ENCODE results near the gene SERPING1.

Gene SERPING1

GRCh38 chr11:57656885-57657193 lies 59.4 kb downstream of the SERPING1 start:
- DNase-seq: no peak

GRCh38 chr11:57657194-57658022 lies 59.9 kb downstream of the SERPING1 start, which contains the start of gene CLP1:
Gene CLP1, plus strand, starts transcription at chr11:57657762. Its CDS starts 1,715 bp downstream, at chr11:57659477.
- DNase-seq: peak; percentile 99 to 100

- DNase-seq: no peak
These were observed 60.5 kb downstream of the SERPING1 start for GRCh38 chr11:57658023-57658361.

- no peak for DNase-seq
These were observed 62.2 kb downstream of the SERPING1 start for GRCh38 chr11:57659669-57660068.

GRCh38 chr11:57662893-57663292 lies 65.4 kb downstream of the SERPING1 start:
- DNase-seq: no peak

- no peak for DNase-seq
These were observed 66.5 kb downstream of the SERPING1 start for GRCh38 chr11:57663975-57664374.

Measured in hippocampal formation (tissue), 2 donors.